SK-N-SH (cell line): ENCODE measurements around the gene SH3D19.

Source experiments
- CTCF ChIP-seq: fragments of 200-600 bp; sonication (generic); IDR thresholded peaks from 2 replicates; pipeline ENCODE4 v1.6.1; 2017; ENCODE audit warnings: antibody characterized with exemption, mild to moderate bottlenecking, moderate library complexity
- EZH2phosphoT487 ChIP-seq: fragments of 200-600 bp; sonication (generic); IDR thresholded peaks from 2 replicates; pipeline ENCODE4 v1.6.1; 2017; ENCODE audit warnings: low read depth, mixed run types, mild to moderate bottlenecking, antibody characterized with exemption, moderate library complexity, borderline replicate concordance

- no peak for TF ChIP-seq CTCF
- no peak for TF ChIP-seq EZH2phosphoT487
Measured at GRCh38 chr4:151247395-151247794, 78.0 kb downstream of the SH3D19 start.
